Central memory CD8-positive, alpha-beta T cell (primary cell): ENCODE results near the gene CAVIN2.

Source experiments
- ATAC-seq: fragments of 150-1000 bp; cut with Tn5 transposase; replicated peaks from 2 replicates; pipeline ENCODE4 v1.10.0; 2022; ENCODE audit warnings: mild to moderate bottlenecking, moderate FRiP score, moderate number of reproducible peaks; ENCODE audit not compliant: poor library complexity, severe bottlenecking; ENCODE audit errors: extremely low read depth
- DNase-seq, 2 donors: peaks; one replicate each; pipeline ENCODE4 v3.0.0; 2021; ENCODE audit warnings: low spot score in 2 of 2
- H3K27ac Mint-ChIP-seq: one replicate; pipeline ENCODE4 v1.8.0; 2022; ENCODE audit warnings: low read depth, mild to moderate bottlenecking, moderate library complexity, mixed read lengths
- H3K27me3 Mint-ChIP-seq: one replicate; pipeline ENCODE4 v1.8.0; 2022; ENCODE audit warnings: mixed read lengths
- H3K36me3 Mint-ChIP-seq: one replicate; pipeline ENCODE4 v1.8.0; 2022; ENCODE audit warnings: mild to moderate bottlenecking, moderate library complexity, mixed read lengths; ENCODE audit not compliant: insufficient read depth
- H3K4me1 Mint-ChIP-seq: one replicate; pipeline ENCODE4 v1.8.0; 2022; ENCODE audit warnings: mixed read lengths
- H3K4me3 Mint-ChIP-seq: one replicate; pipeline ENCODE4 v1.8.0; 2022; ENCODE audit warnings: mild to moderate bottlenecking, moderate library complexity, mixed read lengths
- H3K9me3 Mint-ChIP-seq: one replicate; pipeline ENCODE4 v1.8.0; 2022; ENCODE audit warnings: mixed read lengths

Gene CAVIN2

DNA sequence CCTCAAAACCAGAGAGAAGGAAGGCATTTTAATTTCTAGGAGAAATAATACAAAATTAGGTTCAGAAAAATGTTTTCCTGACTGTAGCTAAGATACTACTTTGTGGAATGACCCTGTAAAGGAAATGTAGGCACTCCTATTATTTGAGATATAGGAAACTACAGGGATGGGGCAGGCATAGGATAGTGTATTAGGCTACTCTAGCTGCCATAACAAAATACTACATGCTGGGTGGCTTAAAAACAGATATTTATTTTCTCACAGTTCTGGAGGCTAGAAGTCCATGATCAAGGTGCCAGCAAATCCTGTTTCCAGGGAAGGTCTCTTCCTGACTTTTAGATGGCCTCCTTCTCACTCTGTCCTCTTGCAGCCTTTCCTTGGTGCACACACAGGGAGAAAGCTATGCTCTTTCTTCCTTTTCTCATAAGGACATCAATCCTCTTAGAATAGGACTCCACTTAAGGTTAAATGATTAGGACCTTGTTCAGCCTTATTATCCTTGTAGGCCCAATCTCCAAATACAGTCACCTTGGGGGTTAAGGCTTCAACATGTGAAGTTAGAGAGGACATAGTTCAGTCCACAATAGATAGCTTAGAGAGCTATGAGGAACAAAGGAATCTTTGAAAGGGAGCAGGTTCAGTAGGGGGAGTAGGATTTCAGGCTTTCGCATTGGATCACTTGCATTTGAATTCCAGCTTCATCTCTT, 14.0 kb upstream of the CAVIN2 start:
- ATAC-seq (no peak), DNase-seq (no peak)
- Mint-ChIP-seq H3K9me3 (no peaks in the 10 kb centered on the region), H3K27ac (no peak overlapping the region), H3K4me1 (no peaks in the 10 kb centered on the region), H3K36me3 (no peaks in the 10 kb centered on the region), H3K4me3 (no peak overlapping the region), H3K27me3 (peaks cover 67% of the 10 kb centered on the region)

DNA sequence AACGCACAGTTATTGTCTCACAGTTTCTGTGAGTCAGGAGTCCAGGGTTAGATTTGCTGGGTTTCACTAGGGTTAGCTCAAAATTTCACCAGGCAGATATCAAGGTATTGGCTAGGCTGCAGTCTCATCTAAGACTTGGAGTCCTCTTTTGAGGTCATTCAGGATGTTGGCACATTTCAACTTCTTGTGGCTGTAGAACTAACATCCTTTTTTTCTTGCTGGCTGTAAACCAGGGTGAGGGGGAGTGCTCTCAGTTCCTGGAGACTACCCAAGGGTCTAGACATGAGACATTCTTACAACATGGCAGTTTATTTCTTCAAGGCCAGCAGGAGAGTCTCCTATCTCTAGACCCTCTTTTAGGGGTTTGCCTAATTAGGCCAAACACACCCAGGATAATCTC, 12.8 kb upstream of the CAVIN2 start:
- Mint-ChIP-seq H3K4me1 (no peaks in the 10 kb centered on the region), H3K27ac (no peak overlapping the region), H3K9me3 (no peaks in the 10 kb centered on the region), H3K27me3 (peaks cover 67% of the 10 kb centered on the region), H3K36me3 (no peaks in the 10 kb centered on the region), H3K4me3 (no peak overlapping the region)
- no peak for DNase-seq
- no peak for ATAC-seq

DNA sequence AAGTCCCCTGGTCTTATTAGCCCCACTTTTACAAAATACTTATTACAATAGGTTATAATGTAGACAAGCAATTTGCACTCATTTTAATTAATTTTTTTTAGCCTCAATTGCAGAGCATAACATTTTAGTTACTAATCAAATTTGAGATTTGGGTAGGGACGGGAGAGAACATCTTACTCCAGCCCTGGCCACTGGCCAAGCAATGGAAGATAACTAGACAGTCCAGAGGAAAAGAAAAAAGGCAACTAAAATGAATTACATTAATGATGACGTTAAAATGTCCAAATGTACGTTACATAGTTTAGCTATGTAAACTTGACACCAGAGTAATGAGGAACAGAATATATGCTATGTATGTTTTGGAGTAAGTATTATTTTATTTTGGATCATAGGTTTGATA, 11.0 kb upstream of the CAVIN2 start:
- Mint-ChIP-seq H3K36me3 (no peaks in the 10 kb centered on the region), H3K4me3 (no peak overlapping the region), H3K9me3 (no peaks in the 10 kb centered on the region), H3K27ac (no peak overlapping the region), H3K4me1 (no peaks in the 10 kb centered on the region), H3K27me3 (peaks cover 66% of the 10 kb centered on the region)
- no peak for DNase-seq
- ATAC-seq = no peak

DNA sequence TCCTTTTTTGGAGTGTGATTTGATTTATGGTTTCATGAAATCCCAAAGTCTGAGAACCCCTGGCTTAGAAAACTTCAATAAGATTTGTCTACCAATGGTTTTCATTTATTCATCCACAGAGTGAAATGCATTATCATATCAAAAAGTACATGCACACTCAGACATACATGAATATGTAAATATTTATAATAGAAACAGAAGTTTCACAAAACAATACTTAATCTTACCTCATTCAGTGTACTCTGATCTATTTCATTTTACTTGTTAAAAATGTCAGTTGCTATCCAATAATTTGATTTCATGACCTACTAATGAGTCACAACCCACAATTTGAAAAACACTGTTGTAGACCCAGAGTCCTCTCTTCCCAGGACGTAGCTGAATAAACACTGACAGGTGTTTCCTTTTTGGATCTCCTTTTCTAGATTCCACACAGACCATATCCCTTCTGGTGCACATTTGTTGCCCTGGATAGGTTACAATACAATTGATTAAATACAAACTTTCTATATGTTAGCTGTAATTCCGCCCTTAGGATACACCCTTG, 10.4 kb upstream of the CAVIN2 start:
- H3K9me3 Mint-ChIP-seq = no peaks in the 10 kb centered on the region
- ATAC-seq = no peak
- H3K27ac Mint-ChIP-seq = no peak overlapping the region
- no peaks in the 10 kb centered on the region for H3K36me3 Mint-ChIP-seq
- DNase-seq = no peak
- peaks cover 72% of the 10 kb centered on the region for H3K27me3 Mint-ChIP-seq
- H3K4me3 Mint-ChIP-seq = no peak overlapping the region
- H3K4me1 Mint-ChIP-seq = no peaks in the 10 kb centered on the region

DNA sequence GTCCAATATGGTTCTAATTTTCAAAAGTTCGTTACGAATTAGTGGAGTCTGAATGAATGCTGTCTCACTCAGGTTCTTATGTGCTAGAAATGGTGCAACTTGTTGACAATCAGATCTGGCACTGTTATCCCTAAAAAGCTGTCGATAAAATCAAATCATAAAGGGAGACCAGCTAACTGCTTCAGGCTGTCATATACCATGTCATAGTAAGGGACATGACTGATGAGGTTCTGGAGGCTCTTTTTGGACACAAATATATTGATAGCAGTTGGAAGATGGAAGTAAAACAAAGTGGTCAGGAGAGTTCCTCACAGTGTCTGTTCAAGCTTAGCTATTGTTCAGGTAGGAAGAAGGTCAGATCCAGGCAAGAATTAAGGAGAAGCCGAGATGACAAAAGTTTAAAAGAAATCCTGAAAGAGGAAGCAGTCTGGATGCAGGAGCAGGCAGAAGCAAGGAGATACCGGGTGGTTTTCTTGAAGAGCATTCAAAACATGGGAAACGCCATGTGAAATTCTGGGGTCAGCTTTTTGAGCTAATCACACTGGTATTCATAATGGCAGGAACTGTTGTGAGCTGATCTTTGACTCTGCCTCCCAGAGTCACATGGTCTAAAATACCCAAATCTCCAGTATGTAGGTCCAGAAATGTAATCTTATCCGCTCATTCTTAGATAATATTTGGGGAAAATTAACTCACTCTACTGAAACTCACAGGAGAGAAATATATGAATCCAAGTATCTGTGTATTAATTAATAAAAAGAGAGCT, 9.4 kb upstream of the CAVIN2 start:
- Mint-ChIP-seq H3K27ac (no peak overlapping the region), H3K27me3 (peaks cover 80% of the 10 kb centered on the region), H3K4me3 (no peak overlapping the region), H3K4me1 (no peaks in the 10 kb centered on the region), H3K36me3 (no peaks in the 10 kb centered on the region), H3K9me3 (no peaks in the 10 kb centered on the region)
- DNase-seq (no peak), ATAC-seq (no peak)

DNA sequence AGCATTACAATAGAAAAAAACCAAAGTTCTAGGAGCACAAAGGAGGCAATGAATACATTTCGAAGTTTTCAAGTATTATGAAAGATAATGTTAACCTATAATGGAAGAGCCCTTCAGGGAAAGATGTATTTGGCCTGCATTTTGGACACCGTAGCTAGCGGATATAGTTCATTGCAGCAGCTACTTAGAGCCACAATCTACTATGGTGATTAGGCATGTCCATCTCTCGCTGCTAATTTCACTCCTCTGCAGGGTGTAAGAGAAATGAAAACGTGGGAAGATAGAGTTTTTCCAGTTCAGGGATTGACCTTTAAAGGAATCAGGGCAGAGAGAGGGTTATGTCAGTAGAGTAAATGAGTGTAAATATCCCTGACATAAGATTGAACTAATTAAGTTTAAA, 8.5 kb upstream of the CAVIN2 start:
- no peaks in the 10 kb centered on the region for H3K9me3 Mint-ChIP-seq
- no peak for ATAC-seq
- H3K4me1 Mint-ChIP-seq = no peaks in the 10 kb centered on the region
- no peak overlapping the region for H3K4me3 Mint-ChIP-seq
- no peaks in the 10 kb centered on the region for H3K36me3 Mint-ChIP-seq
- peaks cover 80% of the 10 kb centered on the region for H3K27me3 Mint-ChIP-seq
- no peak for DNase-seq
- H3K27ac Mint-ChIP-seq = no peak overlapping the region

DNA sequence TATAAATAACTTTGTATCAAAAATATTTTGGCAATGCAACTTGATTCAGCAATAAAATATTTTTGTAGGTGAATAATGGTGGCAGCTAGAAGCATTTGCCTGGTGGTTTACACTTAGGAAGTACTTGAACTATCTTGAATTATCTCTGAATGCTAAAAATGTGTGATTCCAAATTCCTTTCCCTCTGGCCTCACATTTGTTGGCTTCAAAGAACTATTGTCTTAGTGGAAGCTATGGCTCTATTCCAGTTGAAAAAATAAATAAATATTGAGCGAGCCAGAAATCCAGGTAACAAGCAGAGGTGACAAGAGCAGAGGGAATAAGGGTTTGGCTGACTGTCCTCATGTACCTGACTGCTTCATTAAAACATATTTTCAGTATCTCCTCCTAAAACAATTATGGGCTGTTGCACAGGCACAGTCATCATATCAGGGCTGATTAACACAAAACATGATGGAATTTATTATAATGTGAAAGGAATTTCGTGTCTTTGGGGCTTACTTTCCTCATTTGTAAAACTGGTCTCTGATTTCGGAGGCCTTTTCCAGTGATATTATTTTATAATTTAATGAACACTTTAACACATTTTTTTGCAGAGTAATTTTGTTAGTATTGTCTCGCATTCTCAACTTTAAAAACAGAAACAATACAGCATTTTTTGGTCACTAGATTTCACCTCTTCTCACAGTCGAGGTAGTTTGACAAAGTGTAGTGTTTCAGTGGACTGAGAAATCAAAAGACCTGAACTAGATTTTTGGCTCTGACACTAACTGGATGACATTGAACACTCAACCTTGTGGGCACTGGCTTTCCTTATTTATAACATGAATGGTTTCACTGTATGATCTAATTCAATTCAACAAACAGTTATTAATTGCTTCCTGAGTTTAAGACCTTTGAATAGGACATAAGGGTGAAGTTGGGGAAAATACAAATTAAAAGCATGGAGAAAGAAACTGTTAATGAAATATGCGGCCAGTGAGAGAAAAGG, 7.8 kb upstream of the CAVIN2 start:
- H3K4me3 Mint-ChIP-seq = no peak overlapping the region
- H3K9me3 Mint-ChIP-seq = no peaks in the 10 kb centered on the region
- H3K36me3 Mint-ChIP-seq = no peaks in the 10 kb centered on the region
- peaks cover 80% of the 10 kb centered on the region for H3K27me3 Mint-ChIP-seq
- no peak overlapping the region for H3K27ac Mint-ChIP-seq
- H3K4me1 Mint-ChIP-seq = no peaks in the 10 kb centered on the region
- ATAC-seq = no peak
- no peak for DNase-seq

DNA sequence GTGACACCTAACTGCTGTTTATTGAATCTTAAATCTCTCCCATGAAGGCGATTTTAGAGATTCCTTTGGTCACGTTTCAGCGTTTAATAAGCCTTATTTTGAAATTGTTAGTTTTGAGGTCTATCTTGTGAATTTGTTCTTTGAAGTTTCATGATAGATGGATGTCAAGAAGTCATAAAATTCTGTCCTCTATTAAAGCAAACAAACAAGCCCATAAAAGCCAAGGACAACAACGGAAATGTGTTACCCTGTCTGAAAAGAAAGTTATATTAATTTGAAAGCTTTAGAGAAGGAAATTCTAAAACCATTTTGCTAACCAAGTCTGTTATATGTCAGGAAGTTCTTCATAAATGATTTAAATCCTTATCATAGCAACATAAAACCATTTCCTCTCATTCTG, 7.0 kb upstream of the CAVIN2 start:
- Mint-ChIP-seq H3K36me3 (no peaks in the 10 kb centered on the region), H3K27me3 (peaks cover 80% of the 10 kb centered on the region), H3K4me1 (no peaks in the 10 kb centered on the region), H3K9me3 (no peaks in the 10 kb centered on the region), H3K4me3 (no peak overlapping the region), H3K27ac (no peak overlapping the region)
- ATAC-seq (no peak), DNase-seq (no peak)

DNA sequence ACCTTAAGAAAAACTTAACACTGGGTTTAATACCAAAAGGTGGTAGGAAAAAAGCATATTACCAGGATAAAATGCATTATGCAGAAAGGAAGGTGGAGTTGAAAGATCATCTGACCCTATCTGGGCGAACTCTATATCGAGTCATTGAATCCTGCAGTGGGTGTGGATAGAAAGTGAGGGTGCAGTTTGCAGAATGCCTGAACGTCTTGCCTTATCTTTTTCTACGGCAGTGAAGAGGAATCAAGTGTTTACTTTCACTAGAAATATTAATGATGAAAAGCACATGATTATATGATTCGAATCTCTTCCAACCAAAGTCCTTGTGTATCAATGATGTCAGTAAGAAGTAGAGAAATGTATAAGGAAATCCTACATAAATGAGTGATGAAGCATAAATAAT, 4.3 kb upstream of the CAVIN2 start:
- Mint-ChIP-seq H3K9me3 (no peaks in the 10 kb centered on the region), H3K27me3 (peaks cover 86% of the 10 kb centered on the region), H3K4me3 (no peak overlapping the region), H3K36me3 (no peaks in the 10 kb centered on the region), H3K4me1 (no peaks in the 10 kb centered on the region), H3K27ac (no peak overlapping the region)
- no peak for ATAC-seq
- no peak for DNase-seq

DNA sequence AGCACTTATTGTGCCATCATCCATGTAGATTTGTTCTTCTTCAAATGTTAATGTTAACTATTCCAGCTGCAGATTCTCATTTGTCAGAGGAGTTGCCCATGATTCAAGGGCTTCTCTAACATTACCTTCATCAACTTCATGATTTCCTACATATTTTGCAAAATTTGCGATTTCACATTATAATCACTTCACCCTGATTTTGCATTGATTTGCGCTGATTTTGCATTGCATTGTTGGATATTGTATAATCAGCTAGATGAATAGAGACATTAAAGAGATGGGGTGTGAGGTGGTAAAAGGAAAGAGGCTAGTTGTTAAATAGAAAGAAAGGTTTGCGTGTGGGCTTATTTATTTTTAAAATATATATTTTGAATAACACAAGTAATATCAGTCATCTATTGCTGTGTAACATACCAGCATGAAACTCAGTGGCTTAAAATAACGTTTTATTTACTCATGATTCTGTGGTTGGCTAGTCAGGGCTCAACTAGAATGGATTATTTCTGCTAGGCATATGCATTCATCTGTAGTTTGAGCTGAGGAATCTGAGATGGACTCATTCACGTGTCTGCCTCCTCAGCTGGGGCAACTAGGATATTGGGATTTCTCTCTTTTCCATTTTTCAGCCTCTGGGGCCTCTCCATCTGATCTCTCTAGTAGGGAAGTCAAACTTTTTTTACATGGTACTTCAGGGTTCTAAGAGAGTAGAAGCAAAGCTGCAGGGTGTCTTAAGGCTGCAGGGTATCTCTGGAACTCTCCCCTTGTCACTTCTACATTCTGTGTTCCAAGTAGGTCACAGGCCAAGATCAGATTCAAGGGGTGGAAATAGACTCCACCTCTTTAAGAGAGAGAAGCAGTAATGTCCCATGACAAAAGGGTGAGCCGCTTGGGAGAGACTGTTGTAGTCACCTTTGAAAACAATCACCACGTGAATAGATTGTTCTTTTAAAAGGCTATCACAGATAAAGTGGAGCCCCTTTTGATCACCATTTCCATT, 2.2 kb upstream of the CAVIN2 start:
- ATAC-seq (no peak), DNase-seq (no peak)
- H3K27ac Mint-ChIP-seq = no peak overlapping the region
- no peaks in the 10 kb centered on the region for H3K9me3 Mint-ChIP-seq
- H3K4me1 Mint-ChIP-seq = no peaks in the 10 kb centered on the region
- H3K4me3 Mint-ChIP-seq = no peak overlapping the region
- H3K27me3 Mint-ChIP-seq = peaks cover 86% of the 10 kb centered on the region
- no peaks in the 10 kb centered on the region for H3K36me3 Mint-ChIP-seq

DNA sequence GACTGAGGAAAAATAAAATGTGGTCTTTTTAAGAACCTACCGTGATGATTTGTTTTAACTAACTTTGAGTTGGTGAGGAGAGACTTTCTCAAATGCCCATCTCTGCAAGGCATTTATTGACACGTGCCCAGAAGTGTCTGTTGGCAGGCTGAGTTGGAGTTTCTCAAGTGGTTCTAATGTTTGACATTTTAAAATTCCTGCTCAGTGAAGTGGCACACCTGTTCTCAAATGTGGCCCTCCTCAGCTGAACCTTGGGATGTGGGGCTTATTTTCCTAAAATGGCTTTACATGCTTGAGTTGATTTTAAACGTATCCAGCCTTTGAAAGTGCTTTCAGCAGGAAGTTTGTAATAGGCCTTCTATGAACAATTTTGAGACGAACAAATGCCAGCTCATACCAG, 876 bp upstream of the CAVIN2 start:
- ATAC-seq = no peak
- DNase-seq = no peak
- no peaks in the 10 kb centered on the region for H3K4me1 Mint-ChIP-seq
- H3K27ac Mint-ChIP-seq = no peak overlapping the region
- H3K9me3 Mint-ChIP-seq = no peaks in the 10 kb centered on the region
- peaks cover 87% of the 10 kb centered on the region for H3K27me3 Mint-ChIP-seq
- no peaks in the 10 kb centered on the region for H3K36me3 Mint-ChIP-seq
- no peak overlapping the region for H3K4me3 Mint-ChIP-seq
